WTC11 (cell line): ENCODE data around the gene GEMIN7. TPM values are rescaled to one million over a fixed set of nuclear protein-coding genes. Genes with fewer than 3 reads are reported as not detected.
A peak's percentile ranks its signal among the peaks of the same experiment; 100 is the strongest.

ENCODE experiments used
- ATAC-seq: fragments of 200-7000 bp; cut with Tn5 transposase; 2 replicates; pipeline ENCODE4 v1.10.0; 2021; ENCODE audit warnings: mild to moderate bottlenecking, moderate library complexity
- CTCF ChIA-PET: fragments of 300-600 bp; sonication (Branson Sonifier 250); formaldehyde crosslinking; loops from one replicate; lab custom pipeline; 2021; ENCODE audit warnings: antibody characterized with exemption; lab: Charles Lee
- POLR2A ChIA-PET: fragments of 350-600 bp; sonication (Branson Sonifier 250); formaldehyde crosslinking; loops from one replicate; lab custom pipeline; 2021; ENCODE audit warnings: antibody characterized with exemption; lab: Charles Lee
- DNase-seq: peaks from one replicate; pipeline ENCODE4 v3.0.0; 2021; ENCODE audit warnings: low spot score
- H3K27ac Mint-ChIP-seq: 2 replicates; pipeline ENCODE4 v1.8.0; 2021; ENCODE audit warnings: mixed read lengths
- H3K27me3 Mint-ChIP-seq: 2 replicates; pipeline ENCODE4 v1.8.0; 2021; ENCODE audit warnings: low read depth, mild to moderate bottlenecking, moderate library complexity, mixed read lengths
- H3K36me3 Mint-ChIP-seq: 2 replicates; pipeline ENCODE4 v1.8.0; 2021; ENCODE audit warnings: mixed read lengths
- H3K4me1 Mint-ChIP-seq: 2 replicates; pipeline ENCODE4 v1.8.0; 2022; ENCODE audit warnings: mixed read lengths
- H3K4me3 Mint-ChIP-seq: 2 replicates; pipeline ENCODE4 v1.8.0; 2021; ENCODE audit warnings: mild to moderate bottlenecking, moderate library complexity, mixed read lengths
- H3K9me3 Mint-ChIP-seq: 2 replicates; pipeline ENCODE4 v1.8.0; 2021; ENCODE audit warnings: mixed read lengths
- ATF1 ChIP-seq: sonication (generic); formaldehyde crosslinking; IDR thresholded peaks from 2 replicates; pipeline ENCODE4 v1.8.1; 2023; ENCODE audit warnings: mild to moderate bottlenecking, moderate library complexity, missing genetic modification reagents
- ELF4 ChIP-seq: sonication (generic); formaldehyde crosslinking; IDR thresholded peaks from 2 replicates; pipeline ENCODE4 v1.8.1; 2022; ENCODE audit warnings: low read depth, mild to moderate bottlenecking, moderate library complexity, missing genetic modification reagents
- EMX1 ChIP-seq: fragments of 250-450 bp; sonication (Bioruptor Pico); IDR thresholded peaks from 2 replicates; pipeline ENCODE4 v1.8.0; 2021; ENCODE audit warnings: mild to moderate bottlenecking
- ETV6 ChIP-seq: sonication (generic); formaldehyde crosslinking; IDR thresholded peaks from 2 replicates; pipeline ENCODE4 v1.8.1; 2022; ENCODE audit warnings: mild to moderate bottlenecking, missing genetic modification reagents
- JAZF1 ChIP-seq: fragments of 250-450 bp; sonication (Bioruptor Pico); IDR thresholded peaks from 2 replicates; pipeline ENCODE4 v1.9.0; 2021; ENCODE audit warnings: moderate library complexity, mild to moderate bottlenecking, inconsistent platforms
- MXD4 ChIP-seq: fragments of 250-450 bp; sonication (Bioruptor Pico); IDR thresholded peaks from 2 replicates; pipeline ENCODE4 v1.8.0; 2021; ENCODE audit warnings: mild to moderate bottlenecking, moderate library complexity, borderline replicate concordance
- NFATC4 ChIP-seq: fragments of 250-450 bp; sonication (Bioruptor Pico); IDR thresholded peaks from 2 replicates; pipeline ENCODE4 v1.9.0; 2021; ENCODE audit warnings: mild to moderate bottlenecking
- NFYB ChIP-seq: sonication (generic); formaldehyde crosslinking; conservative IDR thresholded peaks from 2 replicates; pipeline ENCODE4 v1.8.0; 2022; ENCODE audit warnings: low read depth, missing genetic modification reagents
- NR1H2 ChIP-seq: sonication (generic); formaldehyde crosslinking; IDR thresholded peaks from 2 replicates; pipeline ENCODE4 v1.9.0; 2021; ENCODE audit warnings: mild to moderate bottlenecking, moderate library complexity, missing genetic modification reagents
- SMAD3 ChIP-seq: sonication (generic); formaldehyde crosslinking; IDR thresholded peaks from 2 replicates; pipeline ENCODE4 v1.8.0; 2022; ENCODE audit warnings: missing genetic modification reagents, mild to moderate bottlenecking, borderline replicate concordance
- SOX15 ChIP-seq: fragments of 250-450 bp; sonication (Bioruptor Pico); IDR thresholded peaks from 2 replicates; pipeline ENCODE4 v1.9.0; 2021; ENCODE audit warnings: mild to moderate bottlenecking
- TEAD1 ChIP-seq: sonication (generic); formaldehyde crosslinking; IDR thresholded peaks from 2 replicates; pipeline ENCODE4 v1.8.0; 2022; ENCODE audit warnings: mild to moderate bottlenecking, missing genetic modification reagents
- ZNF121 ChIP-seq: sonication (generic); formaldehyde crosslinking; IDR thresholded peaks from 2 replicates; pipeline ENCODE4 v1.8.0; 2023; ENCODE audit warnings: missing genetic modification reagents
- ZNF138 ChIP-seq: sonication (generic); formaldehyde crosslinking; conservative IDR thresholded peaks from 2 replicates; pipeline ENCODE4 v1.8.1; 2022; ENCODE audit warnings: mild to moderate bottlenecking, moderate library complexity, missing genetic modification reagents
- total RNA-seq: library from RNA; stranded (reverse); gene quantifications from 3 replicates; pipeline ENCODE4 v1.2.3, GENCODE V29; 2021
- TF ChIP-seq, protein P1 (sequence below): sonication (generic); formaldehyde crosslinking; IDR thresholded peaks from 2 replicates; pipeline ENCODE4 v1.8.0; 2023; ENCODE audit warnings: missing genetic modification reagents, mild to moderate bottlenecking, borderline replicate concordance
- TF ChIP-seq, protein P2 (sequence below): sonication (generic); formaldehyde crosslinking; IDR thresholded peaks from 2 replicates; pipeline ENCODE4 v1.8.1; 2023; ENCODE audit warnings: mild to moderate bottlenecking, missing genetic modification reagents, borderline replicate concordance
- TF ChIP-seq, protein P3 (sequence below): sonication (generic); formaldehyde crosslinking; IDR thresholded peaks from 2 replicates; pipeline ENCODE4 v1.8.1; 2022; ENCODE audit warnings: missing genetic modification reagents, borderline replicate concordance
- TF ChIP-seq, protein P4 (sequence below): sonication (generic); formaldehyde crosslinking; IDR thresholded peaks from 2 replicates; pipeline ENCODE4 v1.8.1; 2023; ENCODE audit warnings: mild to moderate bottlenecking, missing genetic modification reagents

GEMIN7 gene
- total RNA-seq, 1 experiment from 2014 or later = 55.0 TPM

DNA sequence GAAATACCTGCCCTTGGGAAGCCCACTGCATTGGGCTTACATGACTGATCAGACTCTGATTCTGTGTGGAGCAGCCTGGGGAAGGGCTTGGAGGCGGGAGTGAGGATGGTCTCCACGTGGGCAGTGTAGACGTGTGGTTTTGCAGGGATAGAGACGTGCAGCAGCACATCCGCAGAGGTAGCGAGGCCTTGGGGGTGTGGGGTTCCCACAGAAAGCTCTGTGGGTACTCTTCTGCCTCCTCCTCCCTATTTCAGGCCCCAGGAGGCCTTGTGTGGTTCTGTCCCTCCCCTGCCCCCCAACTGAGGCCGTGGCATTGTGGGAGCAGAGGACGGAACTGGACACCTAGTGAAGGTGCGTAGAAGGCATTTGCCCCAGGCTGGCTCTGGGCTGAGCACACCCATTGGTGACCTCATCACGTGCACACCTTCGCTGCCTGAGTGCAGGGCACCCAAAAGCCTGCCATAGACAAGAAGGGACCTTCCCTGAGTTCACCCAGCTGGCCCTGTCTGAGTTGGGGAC is 42.8 kb downstream of the GEMIN7 start:
- H3K4me3 Mint-ChIP-seq = no peak overlapping the region
- H3K4me1 Mint-ChIP-seq = peaks cover 10% of the 10 kb centered on the region
- ATAC-seq (no peak), DNase-seq (no peak)
- POLR2A ChIA-PET = no interaction called here
- no peaks in the 10 kb centered on the region for H3K27me3 Mint-ChIP-seq
- CTCF ChIA-PET = no interaction called here
- peak overlapping the region; percentile 65; the same call in 1 of the 2 replicates for H3K27ac Mint-ChIP-seq
- no peaks in the 10 kb centered on the region for H3K9me3 Mint-ChIP-seq
- TF ChIP-seq SMAD3 (CRISPR knock-in tag) (no peak), TEAD1 (CRISPR knock-in tag) (no peak)
- TF ChIP-seq, all 79 proteins: peak for 0
- no peaks in the 10 kb centered on the region for H3K36me3 Mint-ChIP-seq

DNA sequence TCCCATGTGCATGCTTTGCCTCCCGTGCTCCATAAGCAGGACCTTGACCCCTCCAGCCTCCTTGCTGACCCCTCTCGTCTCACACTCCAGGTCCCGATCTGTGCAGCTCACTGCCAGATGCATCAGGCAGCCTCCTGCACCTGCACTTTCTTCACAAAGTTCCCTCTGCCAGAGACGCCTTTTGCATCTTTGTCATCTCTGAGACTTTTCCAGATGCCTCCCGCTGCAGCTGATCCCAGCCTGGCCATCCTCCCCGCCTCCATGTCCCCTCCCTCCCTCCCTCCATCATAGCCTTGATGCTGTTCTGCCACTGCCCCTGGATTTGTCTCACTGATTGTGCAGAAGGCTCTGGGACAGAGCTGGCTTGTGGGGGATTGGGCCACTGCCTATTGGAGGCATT is 43.8 kb downstream of the GEMIN7 start:
- no peak overlapping the region for H3K4me3 Mint-ChIP-seq
- TF ChIP-seq JAZF1 (no peak), NFATC4 (CRISPR knock-in tag) (no peak), ELF4 (no peak), NFYB (CRISPR knock-in tag) (no peak), EMX1 (no peak)
- TF ChIP-seq, protein P1, sequence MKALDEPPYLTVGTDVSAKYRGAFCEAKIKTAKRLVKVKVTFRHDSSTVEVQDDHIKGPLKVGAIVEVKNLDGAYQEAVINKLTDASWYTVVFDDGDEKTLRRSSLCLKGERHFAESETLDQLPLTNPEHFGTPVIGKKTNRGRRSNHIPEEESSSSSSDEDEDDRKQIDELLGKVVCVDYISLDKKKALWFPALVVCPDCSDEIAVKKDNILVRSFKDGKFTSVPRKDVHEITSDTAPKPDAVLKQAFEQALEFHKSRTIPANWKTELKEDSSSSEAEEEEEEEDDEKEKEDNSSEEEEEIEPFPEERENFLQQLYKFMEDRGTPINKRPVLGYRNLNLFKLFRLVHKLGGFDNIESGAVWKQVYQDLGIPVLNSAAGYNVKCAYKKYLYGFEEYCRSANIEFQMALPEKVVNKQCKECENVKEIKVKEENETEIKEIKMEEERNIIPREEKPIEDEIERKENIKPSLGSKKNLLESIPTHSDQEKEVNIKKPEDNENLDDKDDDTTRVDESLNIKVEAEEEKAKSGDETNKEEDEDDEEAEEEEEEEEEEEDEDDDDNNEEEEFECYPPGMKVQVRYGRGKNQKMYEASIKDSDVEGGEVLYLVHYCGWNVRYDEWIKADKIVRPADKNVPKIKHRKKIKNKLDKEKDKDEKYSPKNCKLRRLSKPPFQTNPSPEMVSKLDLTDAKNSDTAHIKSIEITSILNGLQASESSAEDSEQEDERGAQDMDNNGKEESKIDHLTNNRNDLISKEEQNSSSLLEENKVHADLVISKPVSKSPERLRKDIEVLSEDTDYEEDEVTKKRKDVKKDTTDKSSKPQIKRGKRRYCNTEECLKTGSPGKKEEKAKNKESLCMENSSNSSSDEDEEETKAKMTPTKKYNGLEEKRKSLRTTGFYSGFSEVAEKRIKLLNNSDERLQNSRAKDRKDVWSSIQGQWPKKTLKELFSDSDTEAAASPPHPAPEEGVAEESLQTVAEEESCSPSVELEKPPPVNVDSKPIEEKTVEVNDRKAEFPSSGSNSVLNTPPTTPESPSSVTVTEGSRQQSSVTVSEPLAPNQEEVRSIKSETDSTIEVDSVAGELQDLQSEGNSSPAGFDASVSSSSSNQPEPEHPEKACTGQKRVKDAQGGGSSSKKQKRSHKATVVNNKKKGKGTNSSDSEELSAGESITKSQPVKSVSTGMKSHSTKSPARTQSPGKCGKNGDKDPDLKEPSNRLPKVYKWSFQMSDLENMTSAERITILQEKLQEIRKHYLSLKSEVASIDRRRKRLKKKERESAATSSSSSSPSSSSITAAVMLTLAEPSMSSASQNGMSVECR (CRISPR knock-in tag) = no peak
- ATAC-seq = no peak
- no peaks in the 10 kb centered on the region for H3K27me3 Mint-ChIP-seq
- H3K27ac Mint-ChIP-seq = no peak overlapping the region
- no peak for DNase-seq
- no peaks in the 10 kb centered on the region for H3K9me3 Mint-ChIP-seq
- H3K4me1 Mint-ChIP-seq = peaks cover 7% of the 10 kb centered on the region
- ChIA-PET POLR2A (no interaction called here), CTCF (interaction anchor here (0.7 kb wide), 2 partner anchors 17 to 134 kb away, joined by 3 read pairs; no protein-coding TSS in a partner anchor)
- no peaks in the 10 kb centered on the region for H3K36me3 Mint-ChIP-seq

DNA sequence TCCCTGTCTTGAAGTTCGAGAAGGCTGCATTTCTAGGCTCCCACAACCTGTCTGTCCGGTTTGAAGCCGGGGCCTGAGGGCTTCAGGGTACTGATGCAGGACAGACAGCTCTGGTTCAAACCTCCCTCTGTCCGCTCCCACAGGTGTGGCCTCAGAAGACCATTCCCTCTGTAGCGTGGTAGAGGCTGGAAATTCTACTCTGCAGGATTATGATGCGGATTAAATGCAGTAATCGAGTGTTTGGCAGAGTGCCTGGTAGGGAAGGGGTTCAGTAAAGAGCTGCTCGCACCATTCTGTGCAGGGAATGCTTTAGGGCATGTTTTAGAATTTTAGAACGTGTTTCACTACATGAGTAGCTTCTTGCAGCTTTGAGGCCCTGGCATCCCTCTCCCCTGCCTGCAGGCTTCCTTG is 44.4 kb downstream of the GEMIN7 start:
- TF ChIP-seq, protein P2, sequence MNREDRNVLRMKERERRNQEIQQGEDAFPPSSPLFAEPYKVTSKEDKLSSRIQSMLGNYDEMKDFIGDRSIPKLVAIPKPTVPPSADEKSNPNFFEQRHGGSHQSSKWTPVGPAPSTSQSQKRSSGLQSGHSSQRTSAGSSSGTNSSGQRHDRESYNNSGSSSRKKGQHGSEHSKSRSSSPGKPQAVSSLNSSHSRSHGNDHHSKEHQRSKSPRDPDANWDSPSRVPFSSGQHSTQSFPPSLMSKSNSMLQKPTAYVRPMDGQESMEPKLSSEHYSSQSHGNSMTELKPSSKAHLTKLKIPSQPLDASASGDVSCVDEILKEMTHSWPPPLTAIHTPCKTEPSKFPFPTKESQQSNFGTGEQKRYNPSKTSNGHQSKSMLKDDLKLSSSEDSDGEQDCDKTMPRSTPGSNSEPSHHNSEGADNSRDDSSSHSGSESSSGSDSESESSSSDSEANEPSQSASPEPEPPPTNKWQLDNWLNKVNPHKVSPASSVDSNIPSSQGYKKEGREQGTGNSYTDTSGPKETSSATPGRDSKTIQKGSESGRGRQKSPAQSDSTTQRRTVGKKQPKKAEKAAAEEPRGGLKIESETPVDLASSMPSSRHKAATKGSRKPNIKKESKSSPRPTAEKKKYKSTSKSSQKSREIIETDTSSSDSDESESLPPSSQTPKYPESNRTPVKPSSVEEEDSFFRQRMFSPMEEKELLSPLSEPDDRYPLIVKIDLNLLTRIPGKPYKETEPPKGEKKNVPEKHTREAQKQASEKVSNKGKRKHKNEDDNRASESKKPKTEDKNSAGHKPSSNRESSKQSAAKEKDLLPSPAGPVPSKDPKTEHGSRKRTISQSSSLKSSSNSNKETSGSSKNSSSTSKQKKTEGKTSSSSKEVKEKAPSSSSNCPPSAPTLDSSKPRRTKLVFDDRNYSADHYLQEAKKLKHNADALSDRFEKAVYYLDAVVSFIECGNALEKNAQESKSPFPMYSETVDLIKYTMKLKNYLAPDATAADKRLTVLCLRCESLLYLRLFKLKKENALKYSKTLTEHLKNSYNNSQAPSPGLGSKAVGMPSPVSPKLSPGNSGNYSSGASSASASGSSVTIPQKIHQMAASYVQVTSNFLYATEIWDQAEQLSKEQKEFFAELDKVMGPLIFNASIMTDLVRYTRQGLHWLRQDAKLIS (CRISPR knock-in tag) = no peak
- ATAC-seq = no peak
- POLR2A ChIA-PET = no interaction called here
- Mint-ChIP-seq H3K27ac (no peak overlapping the region), H3K4me3 (no peak overlapping the region), H3K4me1 (peaks cover 7% of the 10 kb centered on the region), H3K36me3 (no peaks in the 10 kb centered on the region), H3K27me3 (no peaks in the 10 kb centered on the region), H3K9me3 (no peaks in the 10 kb centered on the region)
- CTCF ChIA-PET = interaction anchor here (0.7 kb wide), 3 partner anchors 17 to 134 kb away, joined by 3 read pairs; no protein-coding TSS in a partner anchor
- DNase-seq = no peak

DNA sequence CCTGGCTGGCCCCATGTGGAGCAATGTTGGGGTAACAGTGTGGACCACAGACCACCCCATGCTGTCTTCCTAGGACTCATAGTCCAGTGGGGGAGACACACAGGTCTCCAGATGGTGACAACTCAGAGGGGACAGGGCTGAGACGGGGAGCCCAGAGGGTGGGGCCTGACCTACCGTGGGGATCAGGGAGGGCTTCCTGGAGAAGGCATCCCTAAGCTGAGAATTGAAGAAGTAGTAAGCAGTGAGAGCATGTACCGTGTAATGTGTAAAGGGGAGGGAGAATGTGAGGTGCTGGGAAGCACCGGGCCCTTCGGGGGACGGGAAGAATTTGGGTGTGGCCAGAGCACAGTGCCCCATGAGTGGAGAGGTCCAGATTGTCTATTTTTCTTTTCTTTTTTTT is 45.0 kb downstream of the GEMIN7 start:
- Mint-ChIP-seq H3K4me1 (peaks cover 7% of the 10 kb centered on the region), H3K4me3 (no peak overlapping the region), H3K27ac (peak overlapping the region; percentile 17; the same call in 1 of the 2 replicates), H3K36me3 (no peaks in the 10 kb centered on the region), H3K9me3 (no peaks in the 10 kb centered on the region), H3K27me3 (no peaks in the 10 kb centered on the region)
- DNase-seq (no peak), ATAC-seq (no peak)
- ChIA-PET CTCF (interaction anchor here (0.7 to 1.6 kb wide), 2 partner anchors 64 to 117 kb away, joined by 3 to 4 read pairs; no protein-coding TSS in a partner anchor), POLR2A (no interaction called here)
- TF ChIP-seq SOX15 = no peak
- no peak for TF ChIP-seq NR1H2 (CRISPR knock-in tag)
- TF ChIP-seq ATF1 = no peak
- TF ChIP-seq MXD4 (CRISPR knock-in tag) = no peak
- TF ChIP-seq ETV6 (CRISPR knock-in tag) = no peak
- no peak for TF ChIP-seq ZNF121 (CRISPR knock-in tag)
- TF ChIP-seq, protein P3, sequence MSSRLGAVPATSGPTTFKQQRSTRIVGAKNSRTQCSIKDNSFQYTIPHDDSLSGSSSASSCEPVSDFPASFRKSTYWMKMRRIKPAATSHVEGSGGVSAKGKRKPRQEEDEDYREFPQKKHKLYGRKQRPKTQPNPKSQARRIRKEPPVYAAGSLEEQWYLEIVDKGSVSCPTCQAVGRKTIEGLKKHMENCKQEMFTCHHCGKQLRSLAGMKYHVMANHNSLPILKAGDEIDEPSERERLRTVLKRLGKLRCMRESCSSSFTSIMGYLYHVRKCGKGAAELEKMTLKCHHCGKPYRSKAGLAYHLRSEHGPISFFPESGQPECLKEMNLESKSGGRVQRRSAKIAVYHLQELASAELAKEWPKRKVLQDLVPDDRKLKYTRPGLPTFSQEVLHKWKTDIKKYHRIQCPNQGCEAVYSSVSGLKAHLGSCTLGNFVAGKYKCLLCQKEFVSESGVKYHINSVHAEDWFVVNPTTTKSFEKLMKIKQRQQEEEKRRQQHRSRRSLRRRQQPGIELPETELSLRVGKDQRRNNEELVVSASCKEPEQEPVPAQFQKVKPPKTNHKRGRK (CRISPR knock-in tag) = no peak
- no peak for TF ChIP-seq JAZF1
- TF ChIP-seq, protein P4, sequence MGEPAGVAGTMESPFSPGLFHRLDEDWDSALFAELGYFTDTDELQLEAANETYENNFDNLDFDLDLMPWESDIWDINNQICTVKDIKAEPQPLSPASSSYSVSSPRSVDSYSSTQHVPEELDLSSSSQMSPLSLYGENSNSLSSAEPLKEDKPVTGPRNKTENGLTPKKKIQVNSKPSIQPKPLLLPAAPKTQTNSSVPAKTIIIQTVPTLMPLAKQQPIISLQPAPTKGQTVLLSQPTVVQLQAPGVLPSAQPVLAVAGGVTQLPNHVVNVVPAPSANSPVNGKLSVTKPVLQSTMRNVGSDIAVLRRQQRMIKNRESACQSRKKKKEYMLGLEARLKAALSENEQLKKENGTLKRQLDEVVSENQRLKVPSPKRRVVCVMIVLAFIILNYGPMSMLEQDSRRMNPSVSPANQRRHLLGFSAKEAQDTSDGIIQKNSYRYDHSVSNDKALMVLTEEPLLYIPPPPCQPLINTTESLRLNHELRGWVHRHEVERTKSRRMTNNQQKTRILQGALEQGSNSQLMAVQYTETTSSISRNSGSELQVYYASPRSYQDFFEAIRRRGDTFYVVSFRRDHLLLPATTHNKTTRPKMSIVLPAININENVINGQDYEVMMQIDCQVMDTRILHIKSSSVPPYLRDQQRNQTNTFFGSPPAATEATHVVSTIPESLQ = no peak
- no peak for TF ChIP-seq ZNF138 (CRISPR knock-in tag)
